GM12878 (cell line): ENCODE measurements around the gene DHX32.
"Not testable (repeated sequence)": the region's sequence is repeated elsewhere in the genome, so short reads cannot be mapped to it uniquely, and the experiment has no call there.

Experiments used
- ATF3 ChIP-seq: IDR thresholded peaks from 2 replicates; pipeline ENCODE4 v1.6.1; 2011; ENCODE audit warnings: low read depth, mild to moderate bottlenecking, low read length, moderate library complexity, borderline replicate concordance; ENCODE audit errors: extremely low read depth
- BACH1 ChIP-seq: fragments of 450-650 bp; IDR thresholded peaks from 2 replicates; pipeline ENCODE4 v1.6.1; 2017; ENCODE audit warnings: mild to moderate bottlenecking, borderline replicate concordance
- E2F8 ChIP-seq: fragments of 450-650 bp; IDR thresholded peaks from 2 replicates; pipeline ENCODE4 v1.6.1; 2018; ENCODE audit warnings: mild to moderate bottlenecking, low read depth, moderate library complexity; ENCODE audit not compliant: partially characterized antibody
- POLR2A ChIP-seq: IDR thresholded peaks from 2 replicates; pipeline ENCODE4 v1.6.1; 2011; ENCODE audit warnings: low read depth, mild to moderate bottlenecking, low read length
- REST ChIP-seq: IDR thresholded peaks from 2 replicates; pipeline ENCODE4 v1.6.1; 2012; ENCODE audit warnings: mild to moderate bottlenecking, low read depth, low read length
- RFX5 ChIP-seq: IDR thresholded peaks from 2 replicates; pipeline ENCODE4 v1.6.1; 2011; ENCODE audit warnings: low read depth, low read length, improper control_type of control experiment
- SREBF2 ChIP-seq: IDR thresholded peaks from 2 replicates; pipeline ENCODE4 v1.6.1; 2012; ENCODE audit warnings: mild to moderate bottlenecking, low read length
- YBX1 ChIP-seq: fragments of 450-650 bp; IDR thresholded peaks from 2 replicates; pipeline ENCODE4 v1.6.1; 2016; ENCODE audit warnings: antibody characterized with exemption
- TF ChIP-seq, protein P1 (sequence below), 3 experiments: IDR thresholded peaks in 2 of 3; conservative IDR thresholded peaks in 1 of 3; 2 replicates each; pipeline ENCODE4 v1.5.1; 2011; ENCODE audit warnings: low read depth in 3 of 3, low read length in 3 of 3, mild to moderate bottlenecking in 3 of 3, control low read depth in 2 of 3, moderate library complexity in 2 of 3, inconsistent platforms in 1 of 3, mixed read lengths in 1 of 3; ENCODE audit not compliant: control insufficient read depth in 2 of 3, insufficient read depth in 1 of 3; ENCODE audit errors: extremely low read depth in 1 of 3

DNA sequence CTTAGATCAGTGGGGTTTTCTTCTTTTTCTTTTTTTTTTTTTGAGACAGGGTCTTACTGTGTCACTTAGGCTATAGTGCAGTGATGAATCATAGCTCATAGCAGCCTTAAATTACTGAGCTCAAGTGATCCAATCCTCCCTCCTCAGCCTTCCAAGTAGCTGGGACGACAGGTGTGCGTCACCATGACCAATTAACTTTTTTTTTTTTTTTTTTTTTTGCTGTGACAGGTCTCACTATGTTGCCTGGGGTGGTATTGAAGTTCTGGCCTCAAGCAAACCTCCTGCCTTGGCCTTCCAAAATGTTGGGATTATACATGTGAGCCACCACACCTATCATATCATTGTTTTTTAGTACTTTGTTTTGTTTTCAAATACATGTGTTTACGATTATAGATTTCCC lies 28.4 kb upstream of the DHX32 start:
- TF ChIP-seq ATF3, REST, BACH1, POLR2A, SREBF2, E2F8, YBX1, RFX5: not testable (repeated sequence)
- TF ChIP-seq, protein P1, sequence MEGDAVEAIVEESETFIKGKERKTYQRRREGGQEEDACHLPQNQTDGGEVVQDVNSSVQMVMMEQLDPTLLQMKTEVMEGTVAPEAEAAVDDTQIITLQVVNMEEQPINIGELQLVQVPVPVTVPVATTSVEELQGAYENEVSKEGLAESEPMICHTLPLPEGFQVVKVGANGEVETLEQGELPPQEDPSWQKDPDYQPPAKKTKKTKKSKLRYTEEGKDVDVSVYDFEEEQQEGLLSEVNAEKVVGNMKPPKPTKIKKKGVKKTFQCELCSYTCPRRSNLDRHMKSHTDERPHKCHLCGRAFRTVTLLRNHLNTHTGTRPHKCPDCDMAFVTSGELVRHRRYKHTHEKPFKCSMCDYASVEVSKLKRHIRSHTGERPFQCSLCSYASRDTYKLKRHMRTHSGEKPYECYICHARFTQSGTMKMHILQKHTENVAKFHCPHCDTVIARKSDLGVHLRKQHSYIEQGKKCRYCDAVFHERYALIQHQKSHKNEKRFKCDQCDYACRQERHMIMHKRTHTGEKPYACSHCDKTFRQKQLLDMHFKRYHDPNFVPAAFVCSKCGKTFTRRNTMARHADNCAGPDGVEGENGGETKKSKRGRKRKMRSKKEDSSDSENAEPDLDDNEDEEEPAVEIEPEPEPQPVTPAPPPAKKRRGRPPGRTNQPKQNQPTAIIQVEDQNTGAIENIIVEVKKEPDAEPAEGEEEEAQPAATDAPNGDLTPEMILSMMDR (IDR thresholded peaks at IDR 0.05 in 2 of 3, conservative IDR thresholded peaks at IDR 0.05 in 1 of 3; ENCODE audit: control insufficient read depth in 2 of 3, extremely low read depth in 1 of 3, insufficient read depth in 1 of 3, low read depth in 3 of 3, low read length in 3 of 3): not testable (repeated sequence)
